ENCODE measurements around the gene NUCB2. TPM values are rescaled to one million over a fixed set of nuclear protein-coding genes. Genes with fewer than 3 reads are reported as not detected.

NUCB2 gene
- total and polyA plus RNA-seq, 10 of the 15 experiments (the other 5 are each of a cell fraction or from before 2014, with no cell fraction given): 16.0 to 74.1 (median 52.1) TPM

GRCh38 chr11:17230867-17231851, 45.4 kb upstream of the NUCB2 start (continued):
- TF ChIP-seq IRF5 (IDR thresholded peaks at IDR 0.05; ENCODE audit: borderline replicate concordance) (no peak), SPI1 (IDR thresholded peaks at IDR 0.05; ENCODE audit: borderline replicate concordance, insufficient read depth, low read depth, low read length) (peak; percentile 87; the same call in 1 of the 2 replicates), SP1 (IDR thresholded peaks at IDR 0.05; ENCODE audit: low read depth, low read length) (no peak), TAF1 (IDR thresholded peaks at IDR 0.05; ENCODE audit: borderline replicate concordance, low read depth, low read length) (no peak), SREBF1 (IDR thresholded peaks at IDR 0.05; ENCODE audit: low read length) (no peak), ZZZ3 (IDR thresholded peaks at IDR 0.05; ENCODE audit: control insufficient read depth, insufficient read length, low read depth) (no peak), NFYA (IDR thresholded peaks at IDR 0.05; ENCODE audit: borderline replicate concordance, low read depth, low read length) (no peak), BACH1 (IDR thresholded peaks at IDR 0.05; ENCODE audit: borderline replicate concordance) (peak; percentile 59; the same call in 1 of the 2 replicates), RB1 (IDR thresholded peaks at IDR 0.05; ENCODE audit: borderline replicate concordance) (no peak), MTA3 (IDR thresholded peaks at IDR 0.05; ENCODE audit: borderline replicate concordance, low read length) (peak; percentile 97), MEF2B (IDR thresholded peaks at IDR 0.05; ENCODE audit: partially characterized antibody, poor library complexity, severe bottlenecking) (peak; percentile 46), PAX5 (IDR thresholded peaks at IDR 0.05; ENCODE audit: borderline replicate concordance, low read depth, low read length) (peak; percentile 78), ZNF622 (IDR thresholded peaks at IDR 0.05) (no peak), PBX3 (IDR thresholded peaks at IDR 0.05; ENCODE audit: insufficient replicate concordance, low read depth, low read length) (no peak), BCLAF1 (IDR thresholded peaks at IDR 0.05) (no peak), NFIC (IDR thresholded peaks at IDR 0.05; ENCODE audit: low read depth, low read length) (peak; percentile 92)
- TF ChIP-seq, protein P1, sequence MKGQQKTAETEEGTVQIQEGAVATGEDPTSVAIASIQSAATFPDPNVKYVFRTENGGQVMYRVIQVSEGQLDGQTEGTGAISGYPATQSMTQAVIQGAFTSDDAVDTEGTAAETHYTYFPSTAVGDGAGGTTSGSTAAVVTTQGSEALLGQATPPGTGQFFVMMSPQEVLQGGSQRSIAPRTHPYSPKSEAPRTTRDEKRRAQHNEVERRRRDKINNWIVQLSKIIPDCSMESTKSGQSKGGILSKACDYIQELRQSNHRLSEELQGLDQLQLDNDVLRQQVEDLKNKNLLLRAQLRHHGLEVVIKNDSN (IDR thresholded peaks at IDR 0.05; ENCODE audit: borderline replicate concordance, extremely low read length, insufficient read depth, low read depth, low read length): no peak
- TF ChIP-seq, protein P2, sequence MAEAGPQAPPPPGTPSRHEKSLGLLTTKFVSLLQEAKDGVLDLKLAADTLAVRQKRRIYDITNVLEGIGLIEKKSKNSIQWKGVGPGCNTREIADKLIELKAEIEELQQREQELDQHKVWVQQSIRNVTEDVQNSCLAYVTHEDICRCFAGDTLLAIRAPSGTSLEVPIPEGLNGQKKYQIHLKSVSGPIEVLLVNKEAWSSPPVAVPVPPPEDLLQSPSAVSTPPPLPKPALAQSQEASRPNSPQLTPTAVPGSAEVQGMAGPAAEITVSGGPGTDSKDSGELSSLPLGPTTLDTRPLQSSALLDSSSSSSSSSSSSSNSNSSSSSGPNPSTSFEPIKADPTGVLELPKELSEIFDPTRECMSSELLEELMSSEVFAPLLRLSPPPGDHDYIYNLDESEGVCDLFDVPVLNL (IDR thresholded peaks at IDR 0.05; ENCODE audit: low read depth, low read length): no peak

Data from GM12878 (cell line).